ENCODE data around the gene SHANK1. TPM values are rescaled to one million over a fixed set of nuclear protein-coding genes. Genes with fewer than 3 reads are reported as not detected.

The SHANK1 gene
- total RNA-seq, 2 donors from 2014 or later = 0.28 to 1.6 TPM

GRCh38 chr19:50639121-50640112, 80.2 kb downstream of the SHANK1 start, which contains the start of gene SYT3:
TSS of gene SYT3 (minus strand) at chr19:50639881. CDS start at chr19:50637411, 2,470 bp downstream.
- no peak for TF ChIP-seq CTCF (IDR thresholded peaks at IDR 0.05)
- H3K36me3 ChIP-seq = no peaks in the 10 kb centered on the region
- no peaks in the 10 kb centered on the region for H3K27me3 ChIP-seq (replicated peaks; ENCODE audit: insufficient read depth)
- H3K4me1 ChIP-seq (ENCODE audit: control insufficient read depth in 1 of 2, low read depth in 2 of 2) = no peaks in the 10 kb centered on the region
- DNase-seq (ENCODE audit: low spot score) (no peak), ATAC-seq (ENCODE audit: insufficient number of reproducible peaks, low FRiP score, low read depth) (no peak)
- no peak within 1 kb of the TSS for H3K27ac ChIP-seq
- peaks cover 4% of the 10 kb centered on the region for H3K9me3 ChIP-seq
- peak within 1 kb of the TSS; percentile 44 for H3K4me3 ChIP-seq

GRCh38 chr19:50638600-50638999, 81.0 kb downstream of the SHANK1 start:
- no peaks in the 10 kb centered on the region for H3K36me3 ChIP-seq
- no peak overlapping the region for H3K27ac ChIP-seq
- H3K9me3 ChIP-seq = peaks cover 12% of the 10 kb centered on the region
- no peaks in the 10 kb centered on the region for H3K27me3 ChIP-seq (replicated peaks; ENCODE audit: insufficient read depth)
- DNase-seq (ENCODE audit: low spot score) (no peak), ATAC-seq (ENCODE audit: insufficient number of reproducible peaks, low FRiP score, low read depth) (no peak)
- no peaks in the 10 kb centered on the region for H3K4me1 ChIP-seq (ENCODE audit: control insufficient read depth in 1 of 2, low read depth in 2 of 2)
- H3K4me3 ChIP-seq = no peak overlapping the region
- TF ChIP-seq CTCF (IDR thresholded peaks at IDR 0.05) = no peak

- no peaks in the 10 kb centered on the region for H3K27me3 ChIP-seq (replicated peaks; ENCODE audit: insufficient read depth)
- no peak for DNase-seq (ENCODE audit: low spot score)
Observed at GRCh38 chr19:50636317-50637085, 83.1 kb downstream of the SHANK1 start.

GRCh38 chr19:50633973-50634372, 85.6 kb downstream of the SHANK1 start:
- DNase-seq (ENCODE audit: low spot score) (no peak), ATAC-seq (ENCODE audit: insufficient number of reproducible peaks, low FRiP score, low read depth) (no peak)
- Histone ChIP-seq H3K9me3 (peaks cover 12% of the 10 kb centered on the region), H3K27ac (no peak overlapping the region), H3K4me3 (no peak overlapping the region), H3K36me3 (no peaks in the 10 kb centered on the region), H3K27me3 (replicated peaks; ENCODE audit: insufficient read depth) (no peaks in the 10 kb centered on the region), H3K4me1 (ENCODE audit: control insufficient read depth in 1 of 2, low read depth in 2 of 2) (no peaks in the 10 kb centered on the region)
- no peak for TF ChIP-seq CTCF (IDR thresholded peaks at IDR 0.05)

More at GRCh38 chr19:50636317-50637085, 83.1 kb downstream of the SHANK1 start:
- Histone ChIP-seq H3K27ac (no peak overlapping the region), H3K4me3 (no peak overlapping the region), H3K4me1 (ENCODE audit: control insufficient read depth in 1 of 2, low read depth in 2 of 2) (no peaks in the 10 kb centered on the region), H3K9me3 (peaks cover 12% of the 10 kb centered on the region), H3K36me3 (no peaks in the 10 kb centered on the region)
- no peak for TF ChIP-seq CTCF (IDR thresholded peaks at IDR 0.05)
- ATAC-seq (ENCODE audit: insufficient number of reproducible peaks, low FRiP score, low read depth) = no peak

GRCh38 chr19:50633359-50633758, 86.2 kb downstream of the SHANK1 start:
- no peaks in the 10 kb centered on the region for H3K27me3 ChIP-seq (replicated peaks; ENCODE audit: insufficient read depth)
- DNase-seq (ENCODE audit: low spot score) = no peak
- H3K9me3 ChIP-seq = peaks cover 12% of the 10 kb centered on the region
- no peaks in the 10 kb centered on the region for H3K4me1 ChIP-seq (ENCODE audit: control insufficient read depth in 1 of 2, low read depth in 2 of 2)
- no peak overlapping the region for H3K4me3 ChIP-seq
- no peak for TF ChIP-seq CTCF (IDR thresholded peaks at IDR 0.05)
- no peaks in the 10 kb centered on the region for H3K36me3 ChIP-seq
- no peak overlapping the region for H3K27ac ChIP-seq
- no peak for ATAC-seq (ENCODE audit: insufficient number of reproducible peaks, low FRiP score, low read depth)
